Sciatic nerve (tissue), 2 donors: ENCODE measurements around the gene CLMN. TPM values are rescaled to one million over a fixed set of nuclear protein-coding genes. Genes with fewer than 3 reads are reported as not detected.
"Not testable (repeated sequence)": the region's sequence is repeated elsewhere in the genome, so short reads cannot be mapped to it uniquely, and the experiment has no call there.

Experiments used
- ATAC-seq: fragments of 200-7000 bp; cut with Tn5 transposase; one replicate; pipeline ENCODE4 v1.9.1; 2020; ENCODE audit warnings: mild to moderate bottlenecking, moderate library complexity
- DNase-seq: peaks from one replicate; pipeline ENCODE4 v3.0.0-alpha.2; 2020; ENCODE audit warnings: low spot score
- intact Hi-C: fragments of 100-400 bp; cut with DNase I; formaldehyde crosslinking; loops from one replicate; pipeline ENCODE4 v1.14.2; 2022
- microRNA-seq: library from miRNA; unstranded; fragments of <30 nt; microRNA quantifications from one replicate; pipeline ENCODE4 v1.2.0, GENCODE V29; 2020
- total RNA-seq: library from RNA; stranded (reverse); fragmentation: NEBNext Ultra II Directional; extraction: Animal tissue kit (Norgen Biotek cat#: 25700); gene quantifications from one replicate; pipeline ENCODE4 v1.2.1, GENCODE V29; 2021
- donor health status: DM: no; HTN: no; CAD: no.
- donor health status: DM: no; HTN: no; CAD: no.

Gene CLMN
- total RNA-seq, 1 donor from 2014 or later, result 41.8 TPM

DNA sequence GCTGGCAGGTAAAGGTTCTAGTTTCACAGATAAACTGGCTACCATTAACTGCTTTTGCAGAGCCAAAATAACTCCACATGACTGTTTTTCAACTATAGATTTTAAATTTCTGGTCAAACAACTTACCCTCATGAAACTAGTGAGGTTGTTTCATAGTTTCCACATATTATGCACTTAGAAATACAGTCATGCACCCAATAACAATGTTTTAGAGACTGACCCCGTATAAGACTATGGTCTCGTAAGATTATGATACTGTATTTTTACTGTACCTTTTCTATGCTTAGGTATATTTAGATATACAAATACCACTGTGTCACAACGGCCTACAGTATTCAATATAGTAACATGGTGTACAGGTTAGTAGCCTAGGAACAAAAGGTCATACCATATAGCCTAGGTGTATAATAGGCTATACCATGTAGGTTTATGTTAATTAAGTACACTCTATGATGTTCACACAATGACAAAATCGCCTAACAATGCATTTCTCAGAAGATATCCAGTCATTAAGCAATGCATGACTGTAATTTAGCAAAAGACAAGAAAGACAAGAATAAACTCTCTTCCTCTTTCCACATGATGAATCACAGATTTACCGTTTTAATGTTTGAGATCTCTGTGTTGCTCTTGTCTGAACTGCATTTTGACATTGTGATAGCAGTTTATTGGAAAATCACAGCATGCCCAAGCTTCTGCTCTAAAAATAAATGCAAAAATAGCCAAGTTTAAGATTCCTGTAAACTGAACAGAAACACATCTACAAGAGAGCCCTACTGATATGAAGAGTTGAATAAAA lies 179.4 kb downstream of the CLMN start:
- intact Hi-C loops, result no loop called here
- DNase-seq (no peak), ATAC-seq (no peak)

DNA sequence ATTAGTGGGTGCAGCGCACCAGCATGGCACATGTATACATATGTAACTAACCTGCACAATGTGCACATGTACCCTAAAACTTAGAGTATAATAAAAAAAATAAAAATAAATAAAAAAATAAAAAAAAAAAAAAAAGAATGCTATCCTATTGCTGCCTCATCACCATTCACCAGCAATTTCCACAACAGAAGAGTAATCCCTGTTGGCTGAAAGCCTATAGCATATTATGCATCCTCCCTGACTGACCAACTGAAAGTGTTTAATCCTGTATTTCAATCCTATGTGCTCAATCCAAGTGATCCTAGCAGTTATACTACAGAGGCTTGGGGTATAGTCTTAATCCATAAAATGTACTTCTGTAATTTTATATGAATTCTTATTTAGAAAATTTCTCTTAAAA lies 180.8 kb downstream of the CLMN start:
- intact Hi-C loops, result no loop called here
- DNase-seq, result no peak
- no peak for ATAC-seq

- ATAC-seq, DNase-seq, intact Hi-C loops: not testable (repeated sequence)
These were observed 181.3 kb downstream of the CLMN start for GRCh38 chr14:95138455-95138854.

GRCh38 chr14:95137804-95138167 lies 181.9 kb downstream of the CLMN start:
- ATAC-seq, result no peak
- no peak for DNase-seq
- intact Hi-C loops, result no loop called here

GRCh38 chr14:95137164-95137803 lies 182.4 kb downstream of the CLMN start:
- intact Hi-C loops, result no loop called here
- ATAC-seq, result no peak
- DNase-seq, result no peak

DNA sequence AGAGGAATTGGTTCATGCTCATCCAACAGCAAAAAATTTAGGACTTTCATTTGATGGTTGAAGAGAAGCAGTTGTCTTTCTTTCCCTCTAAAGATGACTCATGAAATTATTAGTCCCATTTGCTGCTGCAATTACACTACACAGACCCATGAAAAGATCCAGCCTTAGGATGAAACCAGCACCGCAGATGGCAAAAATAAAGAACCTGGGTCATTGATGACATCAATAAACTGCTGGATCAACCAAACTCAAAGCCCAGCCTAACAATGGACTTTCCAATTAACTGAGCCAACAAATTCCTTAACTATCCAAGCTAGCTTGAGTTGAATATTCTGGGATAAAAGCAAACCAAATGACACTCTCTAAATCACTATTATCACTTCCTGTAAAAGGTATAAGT lies 183.1 kb downstream of the CLMN start:
- DNase-seq (no peak), ATAC-seq (no peak)
- intact Hi-C loops, result no loop called here

GRCh38 chr14:95134304-95134933 lies 185.3 kb downstream of the CLMN start:
- DNase-seq, result no peak
- peak; percentile 70 for ATAC-seq
- intact Hi-C loops, result no loop called here

- intact Hi-C loops, result no loop called here
- ATAC-seq, result peak; percentile 56
These were observed 186.4 kb downstream of the CLMN start for GRCh38 chr14:95133282-95133681.

DNA sequence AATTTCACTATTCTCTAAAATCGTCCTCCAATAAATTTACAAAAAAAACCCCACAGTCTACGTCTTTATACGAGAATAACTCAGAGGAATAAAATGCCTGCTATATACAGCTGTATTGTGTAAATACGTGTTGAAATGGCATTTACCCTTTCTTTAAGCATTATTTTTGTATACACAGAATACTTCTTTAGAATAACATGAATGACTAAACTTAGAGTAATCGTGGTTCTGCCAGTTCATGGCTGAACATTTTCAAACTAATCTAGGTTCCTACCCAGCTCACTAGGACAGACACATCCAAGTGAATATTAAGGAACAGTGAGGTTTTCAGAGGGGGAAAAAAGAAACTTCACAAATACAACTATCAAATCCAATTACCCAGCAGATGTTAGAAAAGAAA lies 186.9 kb downstream of the CLMN start:
- DNase-seq (no peak), ATAC-seq (no peak)
- intact Hi-C loops, result no loop called here

More at GRCh38 chr14:95133282-95133681, 186.4 kb downstream of the CLMN start:
- DNase-seq, result no peak

Small RNAs within 50 kb of the gene (microRNA-seq; reads per million reads assigned to microRNA genes)
- 2.9 reads per million for gene MIR3173

Other genes starting within 250 kb of the CLMN start
- 92.0 TPM for gene DICER1, start 162.4 kb downstream of the CLMN start, total RNA-seq
- gene SYNE3, start 196.7 kb upstream of the CLMN start, total RNA-seq, result 75.3 TPM
- 25.8 TPM for gene GLRX5, start 215.1 kb upstream of the CLMN start, total RNA-seq